MG63 (cell line): ENCODE measurements around the gene CCDC97. TPM values are rescaled to one million over a fixed set of nuclear protein-coding genes. Genes with fewer than 3 reads are reported as not detected.
A peak's percentile ranks its signal among the peaks of the same experiment; 100 is the strongest.
"Not testable (repeated sequence)": the region's sequence is repeated elsewhere in the genome, so short reads cannot be mapped to it uniquely, and the experiment has no call there.

Source experiments
- DNase-seq: peaks from one replicate; pipeline ENCODE4 v3.0.0-alpha.2; 2020
- H3K27me3 ChIP-seq: fragments of 250-450 bp; sonication (Bioruptor Pico); 2 replicates; pipeline ENCODE4 v1.5.1; 2020; ENCODE audit warnings: mild to moderate bottlenecking, moderate library complexity
- H3K36me3 ChIP-seq: fragments of 250-450 bp; sonication (Bioruptor Pico); 2 replicates; pipeline ENCODE4 v1.5.1; 2020; ENCODE audit warnings: mild to moderate bottlenecking, moderate library complexity
- H3K4me3 ChIP-seq: fragments of 250-450 bp; sonication (Bioruptor Pico); 2 replicates; pipeline ENCODE4 v1.5.1; 2020; ENCODE audit warnings: mild to moderate bottlenecking, moderate library complexity
- H3K9me3 ChIP-seq: fragments of 250-450 bp; sonication (Bioruptor Pico); 2 replicates; pipeline ENCODE4 v1.5.1; 2020; ENCODE audit warnings: mild to moderate bottlenecking, moderate library complexity
- total RNA-seq: library from RNA; depleted of rRNA; stranded (reverse); fragments of >200 nt; shearing (Covaris generic); gene quantifications from 2 replicates; pipeline ENCODE4 v1.2.3, GENCODE V29; 2014; ENCODE audit warnings: low replicate concordance

Gene CCDC97
- total RNA-seq, 1 experiment from 2014 or later: 22.3 TPM

GRCh38 chr19:41346916-41347315 lies 36.9 kb downstream of the CCDC97 start:
- DNase-seq, H3K4me3 ChIP-seq, H3K9me3 ChIP-seq, H3K27me3 ChIP-seq: not testable (repeated sequence)
- peaks cover 85% of the 10 kb centered on the region for H3K36me3 ChIP-seq

- H3K27me3 ChIP-seq: no peaks in the 10 kb centered on the region
- H3K4me3 ChIP-seq: peak overlapping the region; percentile 84
- peaks cover 52% of the 10 kb centered on the region for H3K36me3 ChIP-seq
- peak; percentile 39 for DNase-seq
- no peaks in the 10 kb centered on the region for H3K9me3 ChIP-seq
These were observed 40.9 kb downstream of the CCDC97 start for GRCh38 chr19:41350735-41351338.

GRCh38 chr19:41351339-41352245 lies 41.6 kb downstream of the CCDC97 start:
- peak; percentile 77 for DNase-seq
- peak overlapping the region; percentile 84 for H3K4me3 ChIP-seq
- H3K27me3 ChIP-seq: no peaks in the 10 kb centered on the region
- no peaks in the 10 kb centered on the region for H3K9me3 ChIP-seq
- H3K36me3 ChIP-seq: peaks cover 44% of the 10 kb centered on the region

- no peaks in the 10 kb centered on the region for H3K9me3 ChIP-seq
- peak overlapping the region; percentile 84 for H3K4me3 ChIP-seq
- DNase-seq: no peak
- no peaks in the 10 kb centered on the region for H3K27me3 ChIP-seq
- peaks cover 38% of the 10 kb centered on the region for H3K36me3 ChIP-seq
These were observed 42.3 kb downstream of the CCDC97 start for GRCh38 chr19:41352279-41352608.

GRCh38 chr19:41352609-41353465 lies 42.9 kb downstream of the CCDC97 start:
- H3K9me3 ChIP-seq: no peaks in the 10 kb centered on the region
- peak; percentile 68 for DNase-seq
- H3K27me3 ChIP-seq: no peaks in the 10 kb centered on the region
- H3K36me3 ChIP-seq: peaks cover 32% of the 10 kb centered on the region
- H3K4me3 ChIP-seq: peak overlapping the region; percentile 84

- Histone ChIP-seq H3K9me3 (no peaks in the 10 kb centered on the region), H3K36me3 (peaks cover 25% of the 10 kb centered on the region), H3K4me3 (peak within 1 kb of the TSS; percentile 84), H3K27me3 (no peaks in the 10 kb centered on the region)
- peak; percentile 91 for DNase-seq
These were observed 43.7 kb downstream of the CCDC97 start, which contains the start of gene TGFB1 for GRCh38 chr19:41353466-41354342. TGFB1 (minus strand) TSS chr19:41353922; CDS start chr19:41353044, 878 bp downstream.

- Histone ChIP-seq H3K36me3 (peaks cover 18% of the 10 kb centered on the region), H3K27me3 (no peaks in the 10 kb centered on the region), H3K9me3 (no peaks in the 10 kb centered on the region), H3K4me3 (peak overlapping the region; percentile 84)
- no peak for DNase-seq
These were observed 44.5 kb downstream of the CCDC97 start for GRCh38 chr19:41354343-41354953.

- Histone ChIP-seq H3K9me3 (no peaks in the 10 kb centered on the region), H3K36me3 (peaks cover 12% of the 10 kb centered on the region), H3K27me3 (no peaks in the 10 kb centered on the region), H3K4me3 (no peak overlapping the region)
- DNase-seq: no peak
These were observed 45.1 kb downstream of the CCDC97 start for GRCh38 chr19:41355035-41355434.

GRCh38 chr19:41355802-41356201 lies 45.8 kb downstream of the CCDC97 start:
- Histone ChIP-seq H3K9me3 (no peaks in the 10 kb centered on the region), H3K4me3 (no peak overlapping the region), H3K27me3 (no peaks in the 10 kb centered on the region), H3K36me3 (peaks cover 10% of the 10 kb centered on the region)
- no peak for DNase-seq

GRCh38 chr19:41356984-41357739 lies 47.2 kb downstream of the CCDC97 start:
- no peaks in the 10 kb centered on the region for H3K27me3 ChIP-seq
- H3K4me3 ChIP-seq: no peak overlapping the region
- no peak for DNase-seq
- peaks cover 8% of the 10 kb centered on the region for H3K36me3 ChIP-seq
- H3K9me3 ChIP-seq: no peaks in the 10 kb centered on the region

GRCh38 chr19:41357746-41358145 lies 47.8 kb downstream of the CCDC97 start:
- H3K36me3 ChIP-seq: peaks cover 12% of the 10 kb centered on the region
- H3K27me3 ChIP-seq: no peaks in the 10 kb centered on the region
- H3K4me3 ChIP-seq: no peak overlapping the region
- H3K9me3 ChIP-seq: no peaks in the 10 kb centered on the region
- no peak for DNase-seq

GRCh38 chr19:41359741-41360140 lies 49.8 kb downstream of the CCDC97 start:
- DNase-seq: no peak
- Histone ChIP-seq H3K36me3 (peaks cover 13% of the 10 kb centered on the region), H3K27me3 (no peaks in the 10 kb centered on the region)

GRCh38 chr19:41362143-41362847 lies 52.3 kb downstream of the CCDC97 start:
- H3K36me3 ChIP-seq: peaks cover 19% of the 10 kb centered on the region
- no peak for DNase-seq

More at GRCh38 chr19:41359741-41360140, 49.8 kb downstream of the CCDC97 start:
- H3K4me3 ChIP-seq: no peak overlapping the region
- H3K9me3 ChIP-seq: no peaks in the 10 kb centered on the region

GRCh38 chr19:41363371-41363752 lies 53.4 kb downstream of the CCDC97 start:
- peak overlapping the region; percentile 83 for H3K4me3 ChIP-seq
- H3K36me3 ChIP-seq: peaks cover 21% of the 10 kb centered on the region
- H3K27me3 ChIP-seq: no peaks in the 10 kb centered on the region
- no peak for DNase-seq
- no peaks in the 10 kb centered on the region for H3K9me3 ChIP-seq

More at GRCh38 chr19:41362143-41362847, 52.3 kb downstream of the CCDC97 start:
- no peaks in the 10 kb centered on the region for H3K27me3 ChIP-seq
- H3K4me3 ChIP-seq: no peak overlapping the region
- H3K9me3 ChIP-seq: no peaks in the 10 kb centered on the region
